HCT116 (cell line): ENCODE results near the gene HK2. TPM values are rescaled to one million over a fixed set of nuclear protein-coding genes. Genes with fewer than 3 reads are reported as not detected.
"Not testable (repeated sequence)": the region's sequence is repeated elsewhere in the genome, so short reads cannot be mapped to it uniquely, and the experiment has no call there.

Experiments used
- ATAC-seq: fragments of 200-7000 bp; cut with Tn5 transposase; 2 replicates; pipeline ENCODE4 v1.9.1; 2020; ENCODE audit warnings: mild to moderate bottlenecking, moderate library complexity
- BruUV-seq: library from RNA; stranded (reverse); fragments of 400-500 nt; replicated peaks from 2 replicates; lab custom pipeline; 2021; lab: Mats Ljungman, UMichigan
- CTCF ChIA-PET: fragments of 300-600 bp; sonication (Branson Sonifier 250); formaldehyde crosslinking; loops from one replicate; lab custom pipeline; 2021; ENCODE audit warnings: antibody characterized with exemption; lab: Charles Lee
- POLR2A ChIA-PET: fragments of 300-600, 350-600 bp; sonication (Branson Sonifier 250); formaldehyde crosslinking; loops from one replicate; lab custom pipeline; 2021; ENCODE audit warnings: antibody characterized with exemption; lab: Charles Lee
- RAD21 ChIA-PET, 2 experiments: fragments of 300-600 bp; sonication (Branson Sonifier 250); formaldehyde crosslinking; loops; one replicate each; lab custom pipeline; 2023; ENCODE audit warnings: low total read pairs in 2 of 2; ENCODE audit not compliant: uncharacterized antibody in 2 of 2, unreplicated experiment in 2 of 2, low non-redundant PET in 1 of 2; lab: Charles Lee
- DNase-seq: peaks from one replicate; pipeline ENCODE4 v3.0.0-alpha.2; 2010; ENCODE audit warnings: low read depth, low spot score
- H2AFZ ChIP-seq: fragments of 200-600 bp; shearing (Covaris generic), sonication (generic); 2 replicates; pipeline ENCODE4 v1.6.1; 2017; ENCODE audit warnings: low read depth, mixed run types, mixed read lengths, antibody characterized with exemption, low read length; ENCODE audit not compliant: poor library complexity, severe bottlenecking
- H3K27ac ChIP-seq: 2 replicates; pipeline ENCODE4 v1.5.1; 2012; ENCODE audit warnings: low read depth, low read length
- H3K27me3 ChIP-seq: fragments of 200-600 bp; sonication (generic); 2 replicates; pipeline ENCODE4 v1.6.1; 2016; ENCODE audit warnings: mixed run types, low read length, mixed read lengths; ENCODE audit not compliant: insufficient read depth
- H3K36me3 ChIP-seq, 2 experiments: fragments of 200-500 bp in 1 of 2; fragments of 200-600 bp in 1 of 2; sonication (Bioruptor generic) in 1 of 2; sonication (generic) in 1 of 2; 2 replicates each; pipeline versions ENCODE4 v1.5.1 to v1.6.1; 2014 to 2016; ENCODE audit warnings: low read length in 2 of 2, inconsistent platforms in 1 of 2, mixed read lengths in 1 of 2, mixed run types in 1 of 2; ENCODE audit not compliant: insufficient read depth in 2 of 2, control insufficient read depth in 1 of 2
- H3K4me1 ChIP-seq, 2 experiments: fragments of 200-600 bp in 1 of 2; sonication (generic) in 1 of 2; 2 replicates each; pipeline versions ENCODE4 v1.5.1 to v1.6.1; 2012 to 2017; ENCODE audit warnings: low read length in 2 of 2, inconsistent platforms in 1 of 2, mild to moderate bottlenecking in 1 of 2, mixed read lengths in 1 of 2, mixed run types in 1 of 2, moderate library complexity in 1 of 2; ENCODE audit not compliant: insufficient read depth in 2 of 2, control insufficient read depth in 1 of 2
- H3K4me2 ChIP-seq: fragments of 200-600 bp; sonication (generic); 2 replicates; pipeline ENCODE4 v1.6.1; 2017; ENCODE audit warnings: mixed run types, low read length, mixed read lengths
- H3K4me3 ChIP-seq, 2 experiments: fragments of 200-600 bp in 1 of 2; sonication (generic) in 1 of 2; replicated peaks in 1 of 2; 2 replicates each; pipeline ENCODE4 v1.5.1; 2011 to 2016; ENCODE audit warnings: low read length in 2 of 2, control low read depth in 1 of 2, low read depth in 1 of 2, mild to moderate bottlenecking in 1 of 2, mixed read lengths in 1 of 2, mixed run types in 1 of 2
- H3K79me2 ChIP-seq: fragments of 200-600 bp; sonication (generic); 2 replicates; pipeline ENCODE4 v1.6.1; 2017; ENCODE audit warnings: mild to moderate bottlenecking, mixed run types, low read length, moderate library complexity, mixed read lengths; ENCODE audit not compliant: insufficient read depth
- H3K9ac ChIP-seq: fragments of 200-600 bp; sonication (generic); 2 replicates; pipeline ENCODE4 v1.6.1; 2016; ENCODE audit warnings: low read length, mixed read lengths
- H3K9me2 ChIP-seq: fragments of 200-600 bp; sonication (generic), shearing (Covaris generic); 2 replicates; pipeline ENCODE4 v1.6.1; 2017; ENCODE audit warnings: mixed run types, mild to moderate bottlenecking, moderate library complexity; ENCODE audit not compliant: insufficient read depth
- H3K9me3 ChIP-seq, 2 experiments: fragments of 200-500 bp in 1 of 2; fragments of 200-600 bp in 1 of 2; sonication (Bioruptor generic) in 1 of 2; sonication (generic) in 1 of 2; 2 replicates each; pipeline ENCODE4 v1.6.1; 2014 to 2017; ENCODE audit warnings: low read length in 2 of 2, mixed read lengths in 2 of 2, inconsistent platforms in 1 of 2, low read depth in 1 of 2, mild to moderate bottlenecking in 1 of 2, mixed run types in 1 of 2, moderate library complexity in 1 of 2; ENCODE audit not compliant: control insufficient read depth in 1 of 2, insufficient read depth in 1 of 2
- H4K20me1 ChIP-seq: fragments of 200-600 bp; sonication (generic), shearing (Covaris generic); 2 replicates; pipeline ENCODE4 v1.6.1; 2017; ENCODE audit warnings: mixed run types, mild to moderate bottlenecking, moderate library complexity; ENCODE audit not compliant: insufficient read depth
- CBX3 ChIP-seq: IDR thresholded peaks from 2 replicates; pipeline ENCODE4 v1.6.1; 2012; ENCODE audit warnings: low read depth
- CEBPB ChIP-seq: IDR thresholded peaks from 2 replicates; pipeline ENCODE4 v1.6.1; 2012; ENCODE audit warnings: low read depth
- EGR1 ChIP-seq: IDR thresholded peaks from 2 replicates; pipeline ENCODE4 v1.6.1; 2012; ENCODE audit warnings: low read depth
- EZH2phosphoT487 ChIP-seq: fragments of 200-600 bp; IDR thresholded peaks from 2 replicates; pipeline ENCODE4 v1.6.1; 2018; ENCODE audit warnings: antibody characterized with exemption, borderline replicate concordance
- FOSL1 ChIP-seq: IDR thresholded peaks from 2 replicates; pipeline ENCODE4 v1.6.1; 2012; ENCODE audit warnings: low read depth
- JUND ChIP-seq: IDR thresholded peaks from 2 replicates; pipeline ENCODE4 v1.6.1; 2012
- SRF ChIP-seq: IDR thresholded peaks from 2 replicates; pipeline ENCODE4 v1.6.1; 2012; ENCODE audit warnings: low read depth
- TCF7L2 ChIP-seq: IDR thresholded peaks from 2 replicates; pipeline ENCODE4 v1.7.0; 2011; ENCODE audit warnings: borderline replicate concordance, inconsistent platforms; ENCODE audit not compliant: insufficient read depth, insufficient read length; ENCODE audit errors: extremely low read depth
- intact Hi-C: fragments of 100-400 bp; cut with micrococcal nuclease; formaldehyde crosslinking; loops from 2 replicates; pipeline ENCODE4 v1.10.0; 2022
- total RNA-seq: library from RNA; stranded (reverse); gene quantifications from one replicate; pipeline ENCODE4 v1.2.1, GENCODE V29; 2021; ENCODE audit not compliant: unreplicated experiment
- TF ChIP-seq, protein P1 (sequence below): IDR thresholded peaks from 2 replicates; pipeline ENCODE4 v1.6.1; 2012

HK2 gene
- total RNA-seq, 1 experiment from 2014 or later = 42.5 TPM

GRCh38 chr2:74792282-74792681 lies 41.6 kb upstream of the HK2 start (continued):
- TF ChIP-seq, protein P1, sequence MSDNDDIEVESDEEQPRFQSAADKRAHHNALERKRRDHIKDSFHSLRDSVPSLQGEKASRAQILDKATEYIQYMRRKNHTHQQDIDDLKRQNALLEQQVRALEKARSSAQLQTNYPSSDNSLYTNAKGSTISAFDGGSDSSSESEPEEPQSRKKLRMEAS = no peak
- no peak for TF ChIP-seq FOSL1
- TF ChIP-seq EGR1 = no peak

DNA sequence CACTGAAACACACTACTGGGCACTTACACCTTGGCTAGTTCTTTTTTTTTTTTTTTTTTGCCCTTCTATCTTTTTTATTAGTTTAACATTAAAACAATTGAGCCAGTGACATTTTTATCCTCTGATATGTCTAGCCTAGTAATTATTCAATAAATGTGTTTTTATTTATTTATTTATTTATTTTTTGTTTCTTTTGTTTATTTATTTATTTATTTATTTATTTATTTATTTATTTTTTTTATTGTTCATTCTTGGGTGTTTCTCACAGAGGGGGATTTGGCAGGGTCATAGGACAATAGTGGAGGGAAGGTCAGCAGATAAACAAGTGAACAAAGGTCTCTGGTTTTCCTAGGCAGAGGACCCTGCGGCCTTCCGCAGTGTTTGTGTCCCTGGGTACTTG lies 39.0 kb upstream of the HK2 start:
- H2AFZ ChIP-seq, H3K79me2 ChIP-seq, H3K9ac ChIP-seq, H3K9me2 ChIP-seq, H3K27ac ChIP-seq, H3K4me2 ChIP-seq, H4K20me1 ChIP-seq, H3K4me1 ChIP-seq, H3K27me3 ChIP-seq, DNase-seq, H3K9me3 ChIP-seq, BruUV-seq, H3K4me3 ChIP-seq, CTCF ChIA-PET, RAD21 ChIA-PET, POLR2A ChIA-PET, intact Hi-C loops, ATAC-seq, H3K36me3 ChIP-seq: not testable (repeated sequence)

DNA sequence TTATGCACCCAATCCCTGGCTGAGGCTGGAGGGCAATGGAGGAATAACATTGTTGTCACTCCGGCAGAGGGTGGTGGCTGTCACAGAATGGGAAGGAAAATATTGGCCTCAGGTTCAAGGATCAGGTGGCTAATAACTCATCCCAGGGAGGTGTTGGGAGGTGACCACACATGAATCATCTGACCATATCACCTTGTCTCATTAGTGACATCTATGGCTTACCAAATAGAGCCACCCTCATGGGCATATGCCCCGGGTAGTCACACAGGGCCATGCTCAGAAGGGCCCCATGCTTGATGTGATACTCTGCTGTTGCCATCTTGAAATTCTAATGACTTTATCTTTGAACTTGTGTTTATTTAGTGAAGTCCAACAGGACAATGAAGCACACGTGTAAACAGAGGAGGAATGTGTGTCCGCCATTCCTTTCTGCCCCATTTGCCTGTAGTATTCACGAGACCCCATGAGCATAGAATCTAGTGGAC lies 27.5 kb upstream of the HK2 start:
- Histone ChIP-seq H3K4me2 (no peak overlapping the region), H3K9me3 (no peaks in the 10 kb centered on the region), H3K9ac (no peak overlapping the region), H3K4me1 (no peaks in the 10 kb centered on the region), H3K27ac (no peak overlapping the region), H3K9me2 (no peaks in the 10 kb centered on the region; the same call in 1 of the 2 replicates), H3K79me2 (no peaks in the 10 kb centered on the region), H4K20me1 (no peaks in the 10 kb centered on the region), H3K36me3 (no peaks in the 10 kb centered on the region), H3K4me3 (no peak overlapping the region), H3K27me3 (no peaks in the 10 kb centered on the region; the same call in 1 of the 2 replicates), H2AFZ (no peak overlapping the region)
- RAD21 ChIA-PET = no interaction called here
- POLR2A ChIA-PET = no interaction called here
- intact Hi-C loops = no loop called here
- no peak for ATAC-seq
- BruUV-seq = no TSS peak
- CTCF ChIA-PET = no interaction called here
- TF ChIP-seq, protein P1 = no peak
- TF ChIP-seq JUND (no peak), CBX3 (no peak), SRF (no peak), TCF7L2 (no peak), EZH2phosphoT487 (no peak), CEBPB (no peak)
- DNase-seq = no peak
